Pancreas (tissue), 10 donors: Measurements from ENCODE around the gene MOSPD2. TPM values are rescaled to one million over a fixed set of nuclear protein-coding genes. Genes with fewer than 3 reads are reported as not detected.

Experiments used
- ATAC-seq, 4 donors: fragments of 200-7000 bp; cut with Tn5 transposase; one replicate each; pipeline versions ENCODE4 v1.8.0 to v1.9.1; 2020; ENCODE audit warnings: mild to moderate bottlenecking in 4 of 4, moderate library complexity in 4 of 4
- DNase-seq, 6 donors: peaks; one replicate each; pipeline ENCODE4 v3.0.0-alpha.2; 2020
- FAIRE-seq: peaks from 2 replicates; lab custom pipeline; 2012; peaks lifted over from hg19 to GRCh38; lab: Jason Lieb, UNC
- H3K27ac ChIP-seq, 4 donors: fragments of 200-600 bp; sonication (generic); 1 replicate in 3 of 4; 2 replicates in 1 of 4; pipeline versions ENCODE4 v1.5.0 to v1.8.0; 2020
- H3K27me3 ChIP-seq, 4 donors: fragments of 200-600 bp; one replicate each; pipeline ENCODE4 v1.8.0; 2021
- H3K36me3 ChIP-seq, 3 donors: fragments of 200-600 bp; sonication (generic) in 1 of 3; one replicate each; pipeline versions ENCODE4 v1.5.0 to v1.8.0; 2020 to 2021
- H3K4me1 ChIP-seq, 3 donors: fragments of 200-600 bp; one replicate each; pipeline ENCODE4 v1.8.0; 2021
- H3K4me3 ChIP-seq, 4 donors: fragments of 200-600 bp; sonication (generic) in 2 of 4; one replicate each; pipeline versions ENCODE4 v1.5.0 to v1.8.0; 2020 to 2021
- H3K9me3 ChIP-seq, 4 donors: fragments of 200-600 bp; one replicate each; pipeline ENCODE4 v1.8.0; 2021
- CTCF ChIP-seq, 4 donors: fragments of 200-600 bp; sonication (generic) in 3 of 4; IDR thresholded peaks; one replicate each; pipeline versions ENCODE4 v1.5.0 to v1.8.0; 2021; ENCODE audit warnings: antibody characterized with exemption in 4 of 4
- WGBS, 2 donors: extraction: QIAGEN DNeasy Blood & Tissue Kit; methylation state at CpG; one replicate each; pipeline ENCODE4 v1.1.7; 2013; 5-methylcytosine and 5-hydroxymethylcytosine counted together
- intact Hi-C, 3 donors: fragments of 100-400 bp; cut with DNase I; formaldehyde crosslinking; loops; one replicate each; pipeline versions ENCODE4 v1.11.1 to v1.14.2; 2022
- polyA plus RNA-seq, 2 donors: library from polyadenylated mRNA; stranded (reverse); fragments of 200-250 nt; gene quantifications; one replicate each; pipeline ENCODE4 v1.2.3, GENCODE V29; 2013
- total RNA-seq, 6 donors: library from RNA; stranded (reverse); fragmentation: NEBNext Ultra II Directional in 4 of 6; extraction: Animal tissue kit (Norgen Biotek cat#: 25700) in 4 of 6; gene quantifications; one replicate each; pipeline versions ENCODE4 v1.2.1 to v1.2.4, GENCODE V29; 2021 to 2023
- donor health status: healthy with polysubstance abuse.
- donor health status: DM: no; HTN: no; CAD: no; lungs with moderate emphysema.
- donor health status: DM: no; HTN: no; CAD: no.
- donor health status: control.
- donor health status: control.
- donor health status: Bipolar disorder and iron deficiency.
- donor health status: DM: yes; HTN: yes; CAD: no.
- donor health status: DM: no; HTN: no; CAD: no.
- donor health status: DM: no; HTN: no; CAD: no.
- donor health status: DM: yes; HTN: yes; CAD: no.

MOSPD2 gene
- total and polyA plus RNA-seq, 8 donors, result 1.9 to 8.3 (median 4.2) TPM

DNA sequence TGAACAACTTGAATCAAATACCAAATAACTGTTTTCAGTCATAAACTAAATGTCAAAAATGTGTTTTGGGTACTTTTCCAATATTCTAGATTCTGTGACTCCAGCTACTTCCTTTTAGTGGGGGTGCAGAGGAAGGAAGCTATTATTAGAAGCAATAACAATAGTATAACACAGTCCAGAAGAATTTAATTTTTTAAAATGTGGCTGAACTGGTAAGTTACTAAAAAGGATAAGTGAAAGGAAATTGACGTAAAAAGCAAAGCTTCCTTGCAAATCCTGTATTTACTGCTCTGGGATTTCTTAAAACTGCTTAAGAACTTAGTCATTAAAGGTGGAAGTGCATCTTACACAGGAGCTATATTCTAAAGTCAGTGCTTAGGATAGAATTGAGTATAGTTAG, 53.2 kb downstream of the MOSPD2 start:
- WGBS, 2 donors, result 57 to 71% methylated on average over 1 of the region's 1 CpG
- Histone ChIP-seq H3K36me3 (no peaks in the 10 kb centered on the region), H3K27ac (no peak overlapping the region), H3K9me3 (no peaks in the 10 kb centered on the region), H3K4me3 (no peak overlapping the region), H3K4me1 (no peaks in the 10 kb centered on the region), H3K27me3 (peaks cover 0 to 6% (median 0%) of the 10 kb centered on the region in 4 donors)
- intact Hi-C loops, result no loop called here
- FAIRE-seq, result no peak
- ATAC-seq, result no peak
- TF ChIP-seq CTCF (IDR thresholded peaks at IDR 0.05), result no peak
- DNase-seq, result no peak

GRCh38 chrX:14927401-14927800, 54.2 kb downstream of the MOSPD2 start:
- WGBS, 2 donors, result 65 to 69% methylated on average over 5 of the region's 5 CpGs
- no peak for FAIRE-seq

GRCh38 chrX:14930663-14931062, 57.4 kb downstream of the MOSPD2 start:
- intact Hi-C loops, result no loop called here
- no peaks in the 10 kb centered on the region for H3K4me1 ChIP-seq
- WGBS, 2 donors, result 17 to 33% methylated on average over 1 of the region's 1 CpG
- H3K4me3 ChIP-seq, result no peak overlapping the region
- H3K9me3 ChIP-seq, result no peaks in the 10 kb centered on the region
- peaks cover 0 to 6% (median 0%) of the 10 kb centered on the region in 4 donors for H3K27me3 ChIP-seq
- no peaks in the 10 kb centered on the region for H3K36me3 ChIP-seq
- no peak for DNase-seq
- ATAC-seq, result no peak
- FAIRE-seq, result no peak
- no peak overlapping the region for H3K27ac ChIP-seq
- no peak for TF ChIP-seq CTCF (IDR thresholded peaks at IDR 0.05)

More at GRCh38 chrX:14927401-14927800, 54.2 kb downstream of the MOSPD2 start:
- Histone ChIP-seq H3K27ac (no peak overlapping the region), H3K36me3 (no peaks in the 10 kb centered on the region), H3K4me3 (no peak overlapping the region), H3K9me3 (no peaks in the 10 kb centered on the region), H3K4me1 (no peaks in the 10 kb centered on the region), H3K27me3 (peaks cover 0 to 6% (median 0%) of the 10 kb centered on the region in 4 donors)
- TF ChIP-seq CTCF (IDR thresholded peaks at IDR 0.05), result no peak
- intact Hi-C loops, result no loop called here
- DNase-seq (no peak), ATAC-seq (no peak)

- FAIRE-seq (no peak), ATAC-seq (no peak), DNase-seq (no peak)
- Histone ChIP-seq H3K27me3 (peaks cover 0 to 6% (median 0%) of the 10 kb centered on the region in 4 donors), H3K36me3 (no peaks in the 10 kb centered on the region), H3K4me3 (no peak overlapping the region), H3K9me3 (no peaks in the 10 kb centered on the region), H3K4me1 (no peaks in the 10 kb centered on the region), H3K27ac (no peak overlapping the region)
- TF ChIP-seq CTCF (IDR thresholded peaks at IDR 0.05), result no peak
- intact Hi-C loops, result no loop called here
- 70 to 83% methylated on average over 1 of the region's 1 CpG for WGBS, 2 donors
Measured at GRCh38 chrX:14932136-14932535, 58.9 kb downstream of the MOSPD2 start.

GRCh38 chrX:14934423-14934822, 61.2 kb downstream of the MOSPD2 start:
- intact Hi-C loops, result no loop called here
- Histone ChIP-seq H3K4me3 (no peak overlapping the region), H3K27ac (no peak overlapping the region), H3K9me3 (no peaks in the 10 kb centered on the region), H3K27me3 (peaks cover 0 to 2% (median 0%) of the 10 kb centered on the region in 4 donors), H3K36me3 (no peaks in the 10 kb centered on the region), H3K4me1 (no peaks in the 10 kb centered on the region)
- ATAC-seq (no peak), FAIRE-seq (no peak), DNase-seq (no peak)
- TF ChIP-seq CTCF (IDR thresholded peaks at IDR 0.05), result no peak
- 52 to 59% methylated on average over 1 of the region's 1 CpG for WGBS, 2 donors
